Kidney (tissue), 22 donors: ENCODE data around the gene HORMAD1. TPM values are rescaled to one million over a fixed set of nuclear protein-coding genes. Genes with fewer than 3 reads are reported as not detected.
"Not testable (repeated sequence)": the region's sequence is repeated elsewhere in the genome, so short reads cannot be mapped to it uniquely, and the experiment has no call there.

Experiments
- DNase-seq, 5 donors: peaks; one replicate each; pipeline ENCODE4 v3.0.0-alpha.2; 2013 to 2020
- FAIRE-seq: peaks from 2 replicates; lab custom pipeline; 2012; peaks lifted over from hg19 to GRCh38; lab: Jason Lieb, UNC
- H3K27ac ChIP-seq, 2 donors: one replicate each; pipeline ENCODE4 v1.7.0; 2013; ENCODE audit warnings: low read depth in 2 of 2, low read length in 2 of 2, inconsistent platforms in 1 of 2
- H3K27me3 ChIP-seq: one replicate; pipeline ENCODE4 v1.7.1; 2013; ENCODE audit warnings: low read length, inconsistent platforms; ENCODE audit not compliant: control insufficient read depth, insufficient read depth
- H3K36me3 ChIP-seq, 3 donors: one replicate each; pipeline versions ENCODE4 v1.7.0 to v1.7.1; 2013; ENCODE audit warnings: low read length in 3 of 3, control low read depth in 1 of 3, inconsistent platforms in 1 of 3; ENCODE audit not compliant: insufficient read depth in 3 of 3, control insufficient read depth in 2 of 3
- H3K4me1 ChIP-seq, 3 donors: one replicate each; pipeline versions ENCODE4 v1.7.0 to v1.7.1; 2013; ENCODE audit warnings: low read length in 3 of 3, inconsistent platforms in 1 of 3, low read depth in 1 of 3; ENCODE audit not compliant: control insufficient read depth in 2 of 3, insufficient read depth in 2 of 3
- H3K4me3 ChIP-seq, 3 donors: one replicate each; pipeline versions ENCODE4 v1.7.0 to v1.8.1; 2013; ENCODE audit warnings: low read length in 3 of 3, control low read depth in 1 of 3, inconsistent platforms in 1 of 3
- H3K9ac ChIP-seq, 3 donors: one replicate each; pipeline versions ENCODE4 v1.7.0 to v1.7.1; 2013; ENCODE audit warnings: low read length in 3 of 3, control low read depth in 1 of 3, inconsistent platforms in 1 of 3
- H3K9me3 ChIP-seq, 3 donors: one replicate each; pipeline versions ENCODE4 v1.7.0 to v1.7.1; 2013; ENCODE audit warnings: low read length in 3 of 3, control low read depth in 1 of 3, inconsistent platforms in 1 of 3; ENCODE audit not compliant: control insufficient read depth in 2 of 3, insufficient read depth in 1 of 3
- intact Hi-C: fragments of 100-400 bp; cut with DNase I; formaldehyde crosslinking; loops from one replicate; pipeline ENCODE4 v1.11.1; 2022
- long read RNA-seq, 10 donors: library from polyadenylated mRNA in 1 of 10; unstranded in 1 of 10; transcript quantifications; one replicate each; pipeline ENCODE4 v2.0.0 and lab custom pipeline, GENCODE V29; 2021 to 2026
- polyA plus RNA-seq: library from polyadenylated mRNA; stranded (reverse); fragments of 350-450 nt; fragmentation: Illumina TruSeq; extraction: RNeasy Lipid Tissue Mini Kit (QIAGEN cat#74804); gene quantifications from one replicate; pipeline ENCODE4 v1.2.3, GENCODE V29; 2014; ENCODE audit warnings: low read depth, low replicate concordance; ENCODE audit not compliant: insufficient read depth
- total RNA-seq: library from RNA; stranded (reverse); fragmentation: NEBNext Ultra II Directional; extraction: Animal tissue kit (Norgen Biotek cat#: 25700); gene quantifications from one replicate; pipeline ENCODE4 v1.2.1, GENCODE V29; 2021
- TF ChIP-seq, protein P1 (sequence below): IDR thresholded peaks from 3 replicates; pipeline ENCODE4 v1.5.1; 2012; ENCODE audit warnings: mild to moderate bottlenecking, moderate library complexity, borderline replicate concordance; ENCODE audit not compliant: insufficient read depth; ENCODE audit errors: extremely low read depth
- donor health status: control.
- donor health status: control.
- donor health status: control.
- donor health status: control.
- donor health status: control.
- donor health status: DM: yes; HTN: yes; CAD: no.
- donor health status: Normal renal cell carcinoma (clear cell type).

The HORMAD1 gene, protein sequence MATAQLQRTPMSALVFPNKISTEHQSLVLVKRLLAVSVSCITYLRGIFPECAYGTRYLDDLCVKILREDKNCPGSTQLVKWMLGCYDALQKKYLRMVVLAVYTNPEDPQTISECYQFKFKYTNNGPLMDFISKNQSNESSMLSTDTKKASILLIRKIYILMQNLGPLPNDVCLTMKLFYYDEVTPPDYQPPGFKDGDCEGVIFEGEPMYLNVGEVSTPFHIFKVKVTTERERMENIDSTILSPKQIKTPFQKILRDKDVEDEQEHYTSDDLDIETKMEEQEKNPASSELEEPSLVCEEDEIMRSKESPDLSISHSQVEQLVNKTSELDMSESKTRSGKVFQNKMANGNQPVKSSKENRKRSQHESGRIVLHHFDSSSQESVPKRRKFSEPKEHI
- total RNA-seq = 0.13 TPM
- not detected for polyA plus RNA-seq
- long read RNA-seq, donor 1 = 0 reads
- long read RNA-seq, donor 2 = 0 reads
- long read RNA-seq, donor 3 = 0 reads
- long read RNA-seq, donor 4 = 0 reads
- long read RNA-seq, donor 5 = 0 reads
- long read RNA-seq, donor 6 = 0 reads
- long read RNA-seq, donor 7 = 0 reads
- long read RNA-seq, donor 8 = 0 reads
- long read RNA-seq, donor 9 = 0 reads
- long read RNA-seq, donor 10 = 0 reads

DNA sequence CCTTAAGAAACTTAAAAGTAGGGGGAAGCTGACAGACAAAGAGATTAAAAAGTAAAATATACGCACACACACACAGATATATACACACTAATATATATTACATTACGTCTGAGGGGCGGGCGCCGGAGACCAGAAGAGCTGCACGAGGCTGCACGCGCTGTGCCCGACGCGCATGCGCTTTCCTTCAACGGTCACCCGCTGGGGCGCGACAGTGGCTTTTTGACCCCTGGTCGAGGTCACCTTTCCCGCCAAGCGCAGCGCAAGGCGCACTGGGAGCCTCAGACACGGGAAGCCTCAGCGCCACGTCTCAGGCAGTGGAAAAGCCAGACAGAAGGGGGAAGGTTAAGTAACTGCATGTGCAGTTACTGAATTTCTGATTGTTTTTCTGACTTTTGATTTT, at the start of gene HORMAD1:
Gene HORMAD1, minus strand, starts transcription at position 193 of the 400 bp plus-strand sequence. CDS start 1,390 bp downstream, outside the sequence.
- TF ChIP-seq, protein P1, sequence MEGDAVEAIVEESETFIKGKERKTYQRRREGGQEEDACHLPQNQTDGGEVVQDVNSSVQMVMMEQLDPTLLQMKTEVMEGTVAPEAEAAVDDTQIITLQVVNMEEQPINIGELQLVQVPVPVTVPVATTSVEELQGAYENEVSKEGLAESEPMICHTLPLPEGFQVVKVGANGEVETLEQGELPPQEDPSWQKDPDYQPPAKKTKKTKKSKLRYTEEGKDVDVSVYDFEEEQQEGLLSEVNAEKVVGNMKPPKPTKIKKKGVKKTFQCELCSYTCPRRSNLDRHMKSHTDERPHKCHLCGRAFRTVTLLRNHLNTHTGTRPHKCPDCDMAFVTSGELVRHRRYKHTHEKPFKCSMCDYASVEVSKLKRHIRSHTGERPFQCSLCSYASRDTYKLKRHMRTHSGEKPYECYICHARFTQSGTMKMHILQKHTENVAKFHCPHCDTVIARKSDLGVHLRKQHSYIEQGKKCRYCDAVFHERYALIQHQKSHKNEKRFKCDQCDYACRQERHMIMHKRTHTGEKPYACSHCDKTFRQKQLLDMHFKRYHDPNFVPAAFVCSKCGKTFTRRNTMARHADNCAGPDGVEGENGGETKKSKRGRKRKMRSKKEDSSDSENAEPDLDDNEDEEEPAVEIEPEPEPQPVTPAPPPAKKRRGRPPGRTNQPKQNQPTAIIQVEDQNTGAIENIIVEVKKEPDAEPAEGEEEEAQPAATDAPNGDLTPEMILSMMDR = no peak
- Histone ChIP-seq H3K27me3 (no peaks in the 10 kb centered on the region), H3K4me3 (no peak within 1 kb of the TSS), H3K9ac (no peak within 1 kb of the TSS), H3K4me1 (no peaks in the 10 kb centered on the region), H3K36me3 (no peaks in the 10 kb centered on the region), H3K27ac (no peak within 1 kb of the TSS), H3K9me3 (no peaks in the 10 kb centered on the region)
- FAIRE-seq = no peak
- intact Hi-C loops = no loop called here
- no peak for DNase-seq

DNA sequence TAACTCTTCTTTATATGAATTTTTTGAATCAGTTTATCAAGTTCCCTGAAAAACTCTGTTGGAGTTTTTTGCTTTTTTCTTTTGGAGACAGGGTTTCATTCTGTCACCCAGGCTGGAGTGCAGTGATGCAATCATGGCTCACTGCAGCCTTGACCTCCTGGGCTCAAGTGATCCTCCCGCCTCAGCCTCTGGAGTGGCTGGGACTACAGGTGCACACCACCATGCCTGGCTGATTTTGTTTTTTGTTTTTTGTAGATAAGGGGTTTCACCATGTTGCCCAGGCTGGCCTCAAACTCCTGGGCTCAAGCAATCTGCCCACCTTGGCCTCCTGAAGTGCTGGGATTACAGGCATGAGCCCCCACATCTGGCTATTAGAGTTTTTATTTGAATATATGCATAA, 47.0 kb upstream of the HORMAD1 start:
- H3K9me3 ChIP-seq, intact Hi-C loops, DNase-seq, H3K27ac ChIP-seq, H3K27me3 ChIP-seq, FAIRE-seq, H3K36me3 ChIP-seq, H3K9ac ChIP-seq, H3K4me1 ChIP-seq, H3K4me3 ChIP-seq: not testable (repeated sequence)

DNA sequence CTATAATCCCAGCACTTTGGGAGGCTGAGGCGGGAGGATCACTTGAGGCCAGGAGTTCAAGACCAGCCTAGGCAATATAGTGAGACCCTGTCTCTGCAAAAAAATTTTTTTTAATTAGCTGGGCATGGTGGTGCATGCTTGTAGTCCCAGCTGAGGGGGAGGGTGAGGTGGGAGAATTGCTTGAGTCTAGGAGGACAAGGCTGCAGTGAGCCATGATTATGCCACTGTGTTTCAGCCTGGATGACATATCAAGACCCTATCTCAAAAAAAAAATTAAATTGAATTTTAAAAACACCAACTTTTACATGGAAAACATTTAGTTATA, 45.2 kb upstream of the HORMAD1 start:
- H3K27me3 ChIP-seq, H3K9me3 ChIP-seq, H3K36me3 ChIP-seq, intact Hi-C loops, H3K9ac ChIP-seq, FAIRE-seq, H3K4me1 ChIP-seq, H3K27ac ChIP-seq, DNase-seq: not testable (repeated sequence)
- peak overlapping the region in 1 of 3 donors; percentile 55 for H3K4me3 ChIP-seq

DNA sequence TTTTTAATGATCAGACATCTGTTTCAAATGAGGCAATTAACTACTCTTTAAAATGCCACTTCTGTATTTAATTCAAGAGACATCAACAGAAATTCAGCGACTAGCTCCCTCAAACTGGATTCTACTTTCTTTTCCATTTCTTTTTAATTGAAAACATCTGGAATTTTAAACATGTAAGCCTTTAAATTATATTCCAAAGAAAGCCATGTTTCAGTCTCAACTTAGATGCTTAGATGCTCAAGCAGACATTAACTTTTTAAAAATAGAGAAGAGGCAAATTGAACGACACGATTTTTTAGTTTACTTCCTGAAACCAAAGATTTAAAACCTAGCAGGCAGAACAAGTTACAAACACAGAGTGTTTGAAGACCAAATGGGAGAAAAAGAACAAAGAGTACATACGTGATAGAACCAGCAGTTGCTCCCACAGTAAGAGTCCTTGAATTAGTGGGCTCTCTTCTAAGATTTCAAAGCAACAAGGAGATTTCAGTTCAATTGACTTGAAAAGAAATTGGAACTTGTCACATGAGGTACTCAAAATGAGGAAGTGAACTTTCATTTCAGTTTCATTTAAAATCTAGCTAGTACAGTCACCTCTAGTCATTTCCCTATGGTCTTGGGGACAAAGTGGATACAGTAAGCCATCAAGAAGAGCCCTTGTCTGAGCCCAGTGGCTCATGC, 44.7 kb upstream of the HORMAD1 start, which contains the start of gene CTSS:
Gene CTSS, minus strand, starts transcription at position 483 of the 681 bp plus-strand sequence. CDS start 1,015 bp downstream, outside the sequence.
- peaks cover 0 to under 1% (median 0%) of the 10 kb centered on the region in 3 donors for H3K9me3 ChIP-seq
- peak in 2 of 5 donors; percentile 14 to 32 for DNase-seq

More for the DNA sequence above, 44.7 kb upstream of the HORMAD1 start, which contains the start of gene CTSS:
- H3K4me3 ChIP-seq = peak within 1 kb of the TSS; percentile 39 to 55 (median 51)
- H3K27me3 ChIP-seq = no peaks in the 10 kb centered on the region
- H3K36me3 ChIP-seq = no peaks in the 10 kb centered on the region
- TF ChIP-seq, protein P1 = no peak
- intact Hi-C loops = no loop called here
- no peaks in the 10 kb centered on the region for H3K4me1 ChIP-seq
- peak within 1 kb of the TSS in 1 of 3 donors; percentile 36 for H3K9ac ChIP-seq
- FAIRE-seq = no peak
- H3K27ac ChIP-seq = peak within 1 kb of the TSS in 1 of 2 donors; percentile 66
